ENCODE data around the gene TMEM79.
A peak's percentile ranks its signal among the peaks of the same experiment; 100 is the strongest.

TMEM79 gene

GRCh38 chr1:156266051-156266450 lies 18.1 kb upstream of the TMEM79 start:
- no peak for DNase-seq

- DNase-seq: no peak
Observed at GRCh38 chr1:156268336-156268735, 15.8 kb upstream of the TMEM79 start.

GRCh38 chr1:156270314-156270713 lies 13.8 kb upstream of the TMEM79 start:
- DNase-seq: no peak

DNA sequence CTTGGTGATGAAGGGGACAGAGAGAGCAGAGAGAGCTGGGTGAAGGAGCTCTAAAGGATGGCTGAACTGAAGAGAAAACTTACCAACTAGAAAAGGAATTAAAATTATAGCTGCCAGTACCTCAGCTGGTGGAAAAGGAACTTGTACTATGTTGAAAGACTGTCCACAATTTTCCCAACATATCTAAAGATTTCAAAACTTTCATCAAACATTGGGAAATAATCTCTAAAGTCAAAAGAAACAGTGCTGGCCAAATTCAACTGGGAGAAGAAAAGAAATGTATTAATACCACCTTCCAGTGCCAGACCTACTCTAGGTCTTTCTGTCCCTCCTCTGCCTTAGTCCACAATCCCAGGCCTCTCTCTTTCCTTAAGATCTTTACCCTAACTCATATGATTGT lies 7.6 kb upstream of the TMEM79 start:
- DNase-seq: no peak

DNA sequence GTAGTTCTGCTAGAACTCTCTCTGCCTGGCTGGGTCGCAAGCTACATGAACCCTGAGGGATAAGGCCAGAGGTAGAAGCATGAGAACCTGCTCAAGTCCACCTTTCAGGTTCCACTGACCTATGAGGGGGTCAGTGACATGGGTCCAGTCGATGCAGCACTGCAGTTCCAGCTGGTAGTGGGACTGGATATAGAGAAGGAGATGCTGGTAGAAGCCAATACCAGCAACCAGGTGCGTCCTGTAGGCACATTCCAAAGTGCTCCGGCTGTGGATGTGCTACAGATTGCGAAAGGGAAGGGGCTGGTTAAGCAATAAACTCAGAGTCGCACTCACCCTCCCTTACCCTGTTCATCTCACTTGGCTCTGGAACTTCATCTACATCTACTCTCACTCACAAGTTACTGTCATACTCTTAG lies 7.2 kb upstream of the TMEM79 start:
- DNase-seq: no peak

DNA sequence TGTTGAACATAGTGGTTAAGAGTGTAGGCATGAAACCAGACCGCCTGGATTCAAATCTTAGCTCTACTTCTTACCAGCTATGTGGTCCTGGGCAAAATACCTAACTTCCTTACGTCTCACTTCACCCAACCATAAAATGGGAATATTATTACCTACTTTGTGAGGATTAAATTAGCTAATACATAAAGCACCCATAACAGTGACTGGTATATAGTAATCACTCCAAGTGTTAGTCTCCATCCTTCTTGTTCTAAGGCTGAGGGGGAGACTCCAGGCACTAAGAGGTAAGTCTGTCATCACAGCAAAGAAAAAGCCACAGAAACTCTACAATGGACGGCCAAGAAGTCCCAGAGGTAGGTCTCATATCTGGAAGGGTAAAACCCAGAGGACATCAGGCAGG lies 4.3 kb upstream of the TMEM79 start:
- DNase-seq: no peak

GRCh38 chr1:156281281-156281680 lies 2.8 kb upstream of the TMEM79 start:
- no peak for DNase-seq

DNA sequence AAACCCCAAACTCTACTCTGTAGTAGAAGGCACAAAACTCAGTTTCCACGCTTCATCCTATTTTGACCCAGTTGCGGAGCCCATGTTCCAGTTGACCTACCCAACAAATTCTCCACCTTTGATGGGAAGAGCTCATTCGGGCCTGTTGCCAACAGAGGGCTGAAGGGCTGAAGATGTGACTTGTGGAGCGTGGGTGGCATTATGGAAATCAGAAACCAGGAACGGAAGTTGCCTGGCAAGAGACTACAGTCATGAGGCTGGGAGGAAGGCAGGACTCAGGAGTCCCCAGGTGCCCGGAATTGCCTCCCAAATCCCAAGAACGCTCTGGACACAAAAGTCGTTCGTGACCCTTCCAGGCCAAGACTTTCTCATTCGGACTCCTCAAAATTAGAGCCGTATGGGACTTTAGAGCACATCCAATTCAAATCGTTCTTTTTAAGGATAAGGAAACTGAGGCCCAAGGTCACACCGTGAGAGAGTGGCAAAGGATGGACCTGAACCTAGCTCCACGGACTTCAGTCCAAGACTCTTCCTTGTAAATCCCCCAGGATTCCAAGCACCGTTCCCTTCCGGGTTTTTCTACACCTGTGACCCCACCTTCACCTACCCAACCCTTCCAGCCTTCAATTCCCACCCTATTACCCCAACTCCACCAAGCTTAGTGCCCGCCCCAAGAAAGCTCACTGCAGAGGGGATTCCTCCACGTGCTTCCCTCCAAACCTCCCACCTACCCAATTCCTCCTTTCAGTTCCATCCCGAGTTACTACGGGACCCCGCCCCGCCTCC lies 2.2 kb upstream of the TMEM79 start:
- DNase-seq: no peak

DNA sequence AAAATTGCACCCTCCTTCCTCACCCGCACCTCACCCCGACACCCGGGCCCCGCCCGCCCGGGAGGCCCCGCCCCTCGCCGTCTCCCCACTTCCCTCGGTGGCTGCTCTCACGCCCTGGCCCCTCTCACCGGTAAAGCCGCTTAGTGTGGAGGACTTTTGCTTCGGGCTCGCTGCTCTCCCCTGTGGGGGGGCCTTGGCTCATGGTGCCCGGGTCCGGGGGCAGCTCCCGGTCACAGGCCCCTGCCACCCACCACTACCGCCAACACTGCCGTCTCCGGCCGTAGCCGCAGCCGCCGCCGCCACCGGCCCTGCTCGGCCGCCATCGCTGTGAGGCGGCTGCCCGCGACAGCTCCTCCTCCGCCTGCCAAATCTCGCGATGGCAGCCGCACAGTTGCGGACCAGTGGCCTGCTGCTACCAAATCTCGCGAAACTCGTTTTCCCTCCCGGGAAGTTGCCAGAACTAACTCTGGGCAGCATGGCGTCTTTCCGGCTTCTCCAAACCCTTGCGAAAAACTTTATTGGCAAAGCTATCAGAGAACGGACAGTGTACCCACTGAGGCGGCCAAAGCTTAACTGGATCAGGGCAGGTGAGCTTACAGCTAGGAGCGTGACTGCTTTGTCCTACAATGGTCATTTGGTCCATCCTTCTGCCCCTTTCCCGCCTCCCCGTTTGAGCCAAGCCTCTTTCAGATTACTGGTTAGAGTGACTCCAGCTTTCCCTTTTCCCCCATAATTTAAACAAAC lies 1.5 kb upstream of the TMEM79 start, which contains the start of gene SMG5:
SMG5 (minus strand) TSS at position 347 of the 744 bp plus-strand sequence; CDS start at position 202, 145 bp downstream.
- peak; percentile 98 for DNase-seq

DNA sequence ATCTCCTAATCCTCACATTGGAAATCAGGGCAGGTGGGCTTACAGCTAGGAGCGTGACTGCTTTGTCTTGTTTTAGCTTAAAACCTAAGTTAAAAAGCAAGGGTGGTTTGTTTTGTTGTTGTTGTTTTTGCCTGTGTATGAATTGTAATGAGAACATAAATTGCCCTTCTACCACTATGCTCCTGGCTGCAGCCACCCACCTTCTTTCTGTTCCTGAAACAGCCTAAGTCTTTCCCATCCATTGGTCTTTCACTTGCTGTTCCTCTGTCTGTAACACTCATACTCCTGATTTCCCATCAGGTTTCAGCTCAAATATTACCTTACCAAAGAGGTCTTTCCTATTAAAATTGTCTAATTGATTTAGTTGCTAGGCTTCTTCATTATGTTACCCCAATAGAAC lies 604 bp upstream of the TMEM79 start:
- no peak for DNase-seq

DNA sequence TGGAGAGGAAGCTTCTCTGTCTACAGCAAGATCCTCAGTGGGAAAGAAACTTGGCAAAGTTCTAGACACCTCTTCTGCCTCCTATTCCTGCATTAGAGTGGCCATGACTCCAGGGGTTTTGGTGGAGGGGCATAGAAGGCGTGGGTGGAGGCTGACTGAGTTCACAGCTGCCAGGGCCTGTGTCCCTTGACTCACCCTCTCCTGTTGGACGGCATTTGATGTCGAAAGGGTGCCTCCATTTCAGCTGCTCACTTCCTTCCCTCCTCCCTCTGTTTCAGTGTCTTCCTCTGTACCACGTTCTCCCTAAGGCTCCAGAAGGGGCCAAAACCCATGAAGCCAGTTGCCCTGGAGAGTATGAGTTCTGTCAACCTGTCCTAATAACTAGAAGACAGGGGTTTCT lies 632 bp downstream of the TMEM79 start:
- no peak for DNase-seq

DNA sequence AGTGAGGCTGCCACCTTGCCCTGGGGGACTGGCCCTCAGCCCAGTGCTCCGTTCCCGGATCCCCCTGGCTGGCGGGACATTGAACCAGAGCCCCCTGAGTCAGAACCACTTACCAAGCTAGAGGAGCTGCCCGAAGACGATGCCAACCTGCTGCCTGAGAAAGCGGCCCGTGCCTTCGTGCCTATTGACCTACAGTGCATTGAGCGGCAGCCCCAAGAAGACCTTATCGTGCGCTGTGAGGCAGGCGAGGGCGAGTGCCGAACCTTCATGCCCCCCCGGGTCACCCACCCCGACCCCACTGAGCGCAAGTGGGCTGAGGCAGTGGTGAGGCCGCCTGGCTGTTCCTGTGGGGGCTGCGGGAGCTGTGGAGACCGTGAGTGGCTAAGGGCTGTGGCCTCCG lies 1.3 kb downstream of the TMEM79 start:
- DNase-seq: no peak

- DNase-seq: no peak
Observed at GRCh38 chr1:156286061-156286460, 1.9 kb downstream of the TMEM79 start.

- no peak for DNase-seq
Observed at GRCh38 chr1:156289857-156290256, 5.7 kb downstream of the TMEM79 start.

- DNase-seq: peak; percentile 90
Observed at GRCh38 chr1:156291226-156292061, 7.3 kb downstream of the TMEM79 start.

GRCh38 chr1:156293098-156293434 lies 8.9 kb downstream of the TMEM79 start:
- DNase-seq: no peak

DNA sequence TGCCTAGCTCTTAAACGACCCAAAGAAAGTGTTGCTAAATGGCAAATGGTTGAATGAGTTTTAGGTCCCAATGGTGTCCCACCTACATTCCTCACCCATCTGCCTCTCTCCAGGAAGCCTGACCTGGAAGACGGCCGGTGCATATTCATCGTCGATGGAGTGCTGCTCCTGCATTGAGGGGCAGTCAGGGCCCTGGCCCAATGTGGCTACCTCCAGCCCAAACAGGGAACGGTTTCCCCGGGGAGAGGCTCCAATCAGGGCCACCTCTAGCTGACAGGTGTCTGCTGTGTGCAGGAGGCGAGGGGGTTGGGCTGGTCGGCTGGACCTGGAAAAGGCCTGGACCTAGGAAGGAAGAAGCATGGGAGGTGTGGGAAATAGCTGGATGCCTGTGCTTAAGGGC lies 9.8 kb downstream of the TMEM79 start:
- no peak for DNase-seq

- peak; percentile 78 for DNase-seq
Observed at GRCh38 chr1:156295391-156295947, 11.3 kb downstream of the TMEM79 start, which contains the start of gene GLMP. TSS of gene GLMP (minus strand) at chr1:156295679. CDS start at chr1:156295645, 34 bp downstream.

DNA sequence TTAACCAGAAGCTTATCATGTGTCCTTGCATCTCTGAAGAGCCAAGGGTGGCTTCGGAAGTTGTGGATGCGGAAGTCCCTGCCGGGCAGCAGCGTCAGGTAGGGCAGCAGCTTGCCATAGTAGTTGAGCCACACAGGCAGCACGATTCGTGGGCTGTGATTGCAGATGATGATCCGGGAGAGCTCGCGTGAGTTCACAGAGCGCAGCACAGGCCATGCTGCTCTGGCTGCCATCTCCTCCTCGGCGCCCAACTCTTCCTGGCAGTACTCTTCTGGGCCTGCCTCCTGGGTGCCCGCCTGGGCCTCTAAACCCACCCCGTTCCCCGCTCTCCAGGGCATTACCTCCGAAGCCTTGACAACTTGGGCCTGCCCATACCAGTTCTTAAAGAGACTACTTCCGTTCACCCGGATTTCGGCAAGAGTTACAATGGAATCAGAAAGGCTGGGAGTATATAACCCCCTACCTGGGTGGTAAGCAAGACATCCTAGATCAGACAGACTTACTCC lies 14.8 kb downstream of the TMEM79 start, which contains the start of gene VHLL:
VHLL (minus strand) TSS at position 456 of the 506 bp plus-strand sequence; CDS start at position 338, 118 bp downstream.
- DNase-seq: no peak

DNA sequence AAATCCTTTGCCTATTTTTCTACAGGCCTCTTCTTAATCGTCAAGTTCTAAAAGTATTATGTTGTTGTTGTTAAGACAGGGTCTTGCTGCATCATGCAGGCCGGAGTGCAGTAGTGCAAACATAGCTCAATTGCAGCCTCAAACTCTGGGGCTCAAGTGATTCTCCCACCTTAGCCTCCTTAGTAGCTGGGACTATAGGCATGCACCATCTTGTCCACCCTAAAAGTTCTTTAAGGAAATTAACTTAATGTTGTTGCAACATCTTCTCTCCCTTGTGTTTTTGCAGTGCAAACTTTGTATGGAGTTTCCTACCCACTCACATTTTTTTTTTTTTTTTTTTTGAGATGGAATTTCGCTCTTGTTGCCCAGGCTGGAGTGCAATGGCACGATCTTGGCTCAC lies 19.1 kb downstream of the TMEM79 start:
- DNase-seq: no peak

GRCh38 chr1:156305215-156305614 lies 21.1 kb downstream of the TMEM79 start:
- DNase-seq: no peak

DNA sequence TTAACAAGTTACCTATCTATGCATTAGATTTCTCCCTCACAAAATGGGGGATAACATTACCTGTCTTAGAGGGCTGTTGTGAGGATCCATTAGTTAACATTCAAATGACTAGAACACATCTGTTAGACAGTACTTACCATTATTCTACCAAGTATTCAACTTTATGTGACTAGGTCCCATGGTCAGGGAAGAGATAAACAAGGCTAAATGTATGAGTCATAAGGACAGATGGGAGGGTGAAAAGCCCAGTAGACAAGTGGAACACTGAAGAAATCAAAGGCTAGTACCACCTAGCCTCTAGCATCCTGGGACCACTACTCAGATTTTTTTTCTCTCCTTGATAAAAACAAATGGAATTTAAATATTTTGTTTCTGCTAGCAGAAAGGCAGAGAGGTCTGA lies 24.0 kb downstream of the TMEM79 start:
- DNase-seq: no peak

DNA sequence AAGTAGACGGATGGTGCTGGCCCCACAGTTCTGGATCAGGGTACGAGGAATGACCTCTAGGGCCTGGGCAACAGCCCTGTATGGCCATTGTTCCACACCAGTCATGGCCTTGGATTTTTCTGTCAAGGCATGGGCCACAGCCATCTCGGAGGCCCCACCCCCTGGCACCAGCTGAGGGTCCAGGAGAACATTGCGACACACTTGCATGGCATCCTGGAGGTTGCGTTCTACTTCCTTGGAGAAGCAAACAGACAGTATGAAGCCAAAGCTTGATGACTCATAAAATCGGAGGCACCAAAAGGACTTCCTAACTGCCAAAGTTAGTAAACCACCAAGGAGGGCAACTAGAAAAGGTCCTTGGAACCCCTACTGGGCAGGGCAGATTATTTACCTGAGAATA lies 26.8 kb downstream of the TMEM79 start:
- no peak for DNase-seq

Measured in right hindlimb (tissue), 1 donor.